K562 (cell line): ENCODE data around the gene MACROD2. TPM values are rescaled to one million over a fixed set of nuclear protein-coding genes. Genes with fewer than 3 reads are reported as not detected.

Source experiments
- ATAC-seq: fragments of 200-7000 bp; cut with Tn5 transposase; 3 replicates; pipeline ENCODE4 v1.9.1; 2020; ENCODE audit warnings: moderate library complexity
- BruUV-seq: library from RNA; stranded (reverse); fragments of 400-500 nt; replicated peaks from 2 replicates; lab custom pipeline; 2021; lab: Mats Ljungman, UMichigan
- CTCF ChIA-PET: fragments of 300-600 bp; formaldehyde crosslinking; extraction: SDS; loops from one replicate; lab custom pipeline; 2021; ENCODE audit warnings: low intra/inter-chr PET ratio; lab: Yijun Ruan, JAX
- POLR2A ChIA-PET: fragments of 300-600, 350-650 bp; sonication (Branson Sonifier 250); formaldehyde crosslinking; extraction: SDS; loops from one replicate; lab custom pipeline; 2021; ENCODE audit warnings: antibody characterized with exemption, inconsistent platforms; lab: Yijun Ruan, JAX
- DNase-seq, 4 experiments: peaks; one replicate each; pipeline versions ENCODE4 v3.0.0 to v3.0.0-alpha.2; 2011 to 2018; ENCODE audit warnings: low spot score in 3 of 4, mixed read lengths in 3 of 4; ENCODE audit errors: extremely low read depth in 1 of 4
- FAIRE-seq: peaks from 2 replicates; lab custom pipeline; 2011; peaks lifted over from hg19 to GRCh38; lab: Jason Lieb, UNC
- H2AFZ ChIP-seq: 2 replicates; pipeline ENCODE4 v1.6.0; 2011; ENCODE audit warnings: low read depth, low read length, control low read depth, inconsistent platforms
- H3K27ac ChIP-seq: fragments of 200-600 bp; 3 replicates; pipeline ENCODE4 v1.8.0; 2011; ENCODE audit warnings: low read depth, mild to moderate bottlenecking, control low read depth, inconsistent platforms, low read length, moderate library complexity, mixed read lengths; ENCODE audit errors: extremely low read depth
- H3K27me3 ChIP-seq, 2 experiments: fragments of 300-600 bp in 1 of 2; 2 replicates in 1 of 2; 3 replicates in 1 of 2; pipeline versions ENCODE4 v1.6.0 to v1.8.0; 2011; ENCODE audit warnings: inconsistent platforms in 2 of 2, low read length in 2 of 2, mild to moderate bottlenecking in 1 of 2, mixed read lengths in 1 of 2, moderate library complexity in 1 of 2; ENCODE audit not compliant: control insufficient read depth in 2 of 2, insufficient read depth in 2 of 2
- H3K36me3 ChIP-seq: fragments of 300-600 bp; 3 replicates; pipeline ENCODE4 v1.8.0; 2011; ENCODE audit warnings: mild to moderate bottlenecking, low read length, inconsistent platforms; ENCODE audit not compliant: control insufficient read depth, insufficient read depth
- H3K4me1 ChIP-seq, 2 experiments: fragments of 200-600 bp in 1 of 2; replicated peaks in 1 of 2; 2 replicates in 1 of 2; 3 replicates in 1 of 2; pipeline versions ENCODE4 v1.5.1 to v1.8.0; 2011; ENCODE audit warnings: inconsistent platforms in 2 of 2, low read length in 2 of 2, mild to moderate bottlenecking in 1 of 2, mixed read lengths in 1 of 2, moderate library complexity in 1 of 2; ENCODE audit not compliant: control insufficient read depth in 2 of 2, insufficient read depth in 2 of 2
- H3K4me2 ChIP-seq: 2 replicates; pipeline ENCODE4 v1.6.1; 2011; ENCODE audit warnings: low read length, control low read depth, inconsistent platforms, mixed read lengths; ENCODE audit not compliant: insufficient read depth
- H3K4me3 ChIP-seq: fragments of 200-600 bp; sonication (generic), shearing (Covaris generic); 2 replicates; pipeline ENCODE4 v1.5.1; 2016; ENCODE audit warnings: control low read depth, inconsistent platforms
- H3K79me2 ChIP-seq: fragments of 200-600 bp; 3 replicates; pipeline ENCODE4 v1.8.0; 2011; ENCODE audit warnings: low read length, inconsistent platforms; ENCODE audit not compliant: control insufficient read depth, insufficient read depth
- H3K9ac ChIP-seq, 2 experiments: 2 replicates each; pipeline versions ENCODE4 v1.6.0 to v1.6.1; 2011; ENCODE audit warnings: low read depth in 2 of 2, low read length in 2 of 2, control low read depth in 1 of 2, inconsistent platforms in 1 of 2, mild to moderate bottlenecking in 1 of 2, mixed read lengths in 1 of 2; ENCODE audit not compliant: insufficient read depth in 1 of 2
- H3K9me1 ChIP-seq: one replicate; pipeline ENCODE4 v1.6.0; 2011; ENCODE audit warnings: inconsistent platforms, mild to moderate bottlenecking, low read length, moderate library complexity; ENCODE audit not compliant: control insufficient read depth, insufficient read depth
- H3K9me3 ChIP-seq: replicated peaks from 2 replicates; pipeline ENCODE4 v1.5.1; 2011; ENCODE audit warnings: low read depth, low read length, inconsistent platforms; ENCODE audit not compliant: control insufficient read depth, insufficient read depth
- H4K20me1 ChIP-seq: replicated peaks from 2 replicates; pipeline ENCODE4 v1.6.1; 2011; ENCODE audit warnings: low read length, inconsistent platforms, mixed read lengths; ENCODE audit not compliant: control insufficient read depth, insufficient read depth
- PHB ChIP-seq: fragments of 250-450 bp; sonication (Bioruptor Pico); IDR thresholded peaks from 2 replicates; pipeline ENCODE4 v1.5.0; 2021
- RBFOX2 ChIP-seq: fragments of 200-400 bp; formaldehyde crosslinking; IDR thresholded peaks from 2 replicates; pipeline ENCODE4 v1.6.1; 2017; ENCODE audit warnings: low read depth, mild to moderate bottlenecking, low read length, moderate library complexity
- SAFB ChIP-seq: fragments of 200-400 bp; formaldehyde crosslinking; IDR thresholded peaks from 2 replicates; pipeline ENCODE4 v1.6.1; 2017; ENCODE audit warnings: low read depth, low read length, borderline replicate concordance
- YY1 ChIP-seq, 3 experiments: IDR thresholded peaks; 2 replicates each; pipeline ENCODE4 v1.6.1; 2011; ENCODE audit warnings: low read length in 2 of 3, mild to moderate bottlenecking in 2 of 3, moderate library complexity in 2 of 3, borderline replicate concordance in 1 of 3, control low read depth in 1 of 3, low read depth in 1 of 3; ENCODE audit not compliant: insufficient read depth in 3 of 3, insufficient replicate concordance in 2 of 3, control insufficient read depth in 1 of 3, insufficient read length in 1 of 3; ENCODE audit errors: extremely low read depth in 1 of 3
- ZNF583 ChIP-seq: fragments of 250-450 bp; sonication (Bioruptor Pico); IDR thresholded peaks from 2 replicates; pipeline ENCODE4 v1.4.0; 2020
- in situ Hi-C: fragments of 300-500 bp; cut with MboI; formaldehyde crosslinking; loops from 4 replicates; pipeline ENCODE4 v1.15.0; 2018; ENCODE audit warnings: inconsistent platforms, mixed read lengths
- intact Hi-C: fragments of 100-400 bp; cut with micrococcal nuclease; formaldehyde crosslinking; loops from 2 replicates; pipeline ENCODE4 v1.14.2; 2022
- polyA plus RNA-seq, 8 experiments: library from polyadenylated mRNA; depleted of rRNA in 4 of 8; stranded (reverse) in 5 of 8; unstranded in 3 of 8; fragments of >200 nt; fragmentation: Nextera tagmentation in 2 of 8; fragmentation: Illumina TruSeq in 1 of 8; extraction: Ambion mirVana in 2 of 8; extraction: Trizol in 1 of 8; gene quantifications; 2 replicates each; pipeline versions ENCODE4 v1.2.1 to v1.2.3, GENCODE V29; 2011 to 2014; ENCODE audit warnings: inconsistent platforms in 1 of 8, missing spikeins in 1 of 8
- total RNA-seq, 7 experiments: library from RNA; depleted of rRNA in 6 of 7; stranded (reverse); fragments of >200 nt in 6 of 7; fragmentation: Illumina TruSeq in 2 of 7; extraction: Trizol in 2 of 7; gene quantifications; 2 replicates each; pipeline versions ENCODE4 v1.2.1 to v1.2.3, GENCODE V29; 2011 to 2021; ENCODE audit warnings: low replicate concordance in 1 of 7
- TF ChIP-seq, protein P1 (sequence below): fragments of 250-450 bp; sonication (Bioruptor Pico); IDR thresholded peaks from 2 replicates; pipeline ENCODE4 v1.4.0; 2020; ENCODE audit warnings: mild to moderate bottlenecking, moderate library complexity, borderline replicate concordance

The MACROD2 gene
- total and polyA plus RNA-seq, 9 of the 15 experiments (the other 6 are each of a cell fraction or from before 2014, with no cell fraction given): not detected

DNA sequence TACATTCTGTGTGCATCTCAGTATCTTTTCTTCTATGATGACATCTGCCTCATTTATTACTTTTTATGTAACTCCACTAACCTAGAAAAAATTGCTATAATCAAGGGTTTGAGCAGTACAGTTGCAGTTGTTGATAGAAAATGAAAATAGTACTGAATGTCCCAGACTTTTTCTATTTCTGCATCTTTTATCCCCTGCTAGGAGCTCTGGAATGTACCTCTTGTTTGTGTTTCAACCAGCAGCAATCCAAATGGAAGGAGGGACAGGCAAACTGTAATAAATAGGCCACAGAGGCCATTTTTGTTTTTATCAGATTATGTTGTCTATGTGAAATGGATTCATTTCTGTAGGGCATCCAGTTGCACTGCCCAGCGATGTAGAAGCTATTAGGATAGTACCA lies 2041.0 kb downstream of the MACROD2 start (continued):
- TF ChIP-seq, protein P1, sequence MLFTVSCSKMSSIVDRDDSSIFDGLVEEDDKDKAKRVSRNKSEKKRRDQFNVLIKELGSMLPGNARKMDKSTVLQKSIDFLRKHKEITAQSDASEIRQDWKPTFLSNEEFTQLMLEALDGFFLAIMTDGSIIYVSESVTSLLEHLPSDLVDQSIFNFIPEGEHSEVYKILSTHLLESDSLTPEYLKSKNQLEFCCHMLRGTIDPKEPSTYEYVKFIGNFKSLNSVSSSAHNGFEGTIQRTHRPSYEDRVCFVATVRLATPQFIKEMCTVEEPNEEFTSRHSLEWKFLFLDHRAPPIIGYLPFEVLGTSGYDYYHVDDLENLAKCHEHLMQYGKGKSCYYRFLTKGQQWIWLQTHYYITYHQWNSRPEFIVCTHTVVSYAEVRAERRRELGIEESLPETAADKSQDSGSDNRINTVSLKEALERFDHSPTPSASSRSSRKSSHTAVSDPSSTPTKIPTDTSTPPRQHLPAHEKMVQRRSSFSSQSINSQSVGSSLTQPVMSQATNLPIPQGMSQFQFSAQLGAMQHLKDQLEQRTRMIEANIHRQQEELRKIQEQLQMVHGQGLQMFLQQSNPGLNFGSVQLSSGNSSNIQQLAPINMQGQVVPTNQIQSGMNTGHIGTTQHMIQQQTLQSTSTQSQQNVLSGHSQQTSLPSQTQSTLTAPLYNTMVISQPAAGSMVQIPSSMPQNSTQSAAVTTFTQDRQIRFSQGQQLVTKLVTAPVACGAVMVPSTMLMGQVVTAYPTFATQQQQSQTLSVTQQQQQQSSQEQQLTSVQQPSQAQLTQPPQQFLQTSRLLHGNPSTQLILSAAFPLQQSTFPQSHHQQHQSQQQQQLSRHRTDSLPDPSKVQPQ (CRISPR knock-in tag): no peak
- no peak for TF ChIP-seq SAFB
- no peak for TF ChIP-seq PHB
- no peak for TF ChIP-seq ZNF583 (CRISPR knock-in tag)

GRCh38 chr20:16040742-16041141 lies 2045.4 kb downstream of the MACROD2 start:
- Histone ChIP-seq H3K36me3 (no peaks in the 10 kb centered on the region), H3K4me2 (no peak overlapping the region), H3K79me2 (no peaks in the 10 kb centered on the region), H3K4me3 (no peak overlapping the region), H2AFZ (no peak overlapping the region), H4K20me1 (no peaks in the 10 kb centered on the region), H3K9me1 (no peaks in the 10 kb centered on the region), H3K27ac (no peak overlapping the region), H3K4me1 (no peaks in the 10 kb centered on the region), H3K9me3 (no peaks in the 10 kb centered on the region), H3K9ac (no peak overlapping the region), H3K27me3 (no peaks in the 10 kb centered on the region)
- FAIRE-seq: no peak
- in situ Hi-C loops (no loop called here), intact Hi-C loops (no loop called here)
- TF ChIP-seq RBFOX2 (no peak), YY1 (IDR thresholded peaks at IDR 0.05; ENCODE audit: borderline replicate concordance in 1 of 3, control insufficient read depth in 1 of 3, extremely low read depth in 1 of 3, insufficient read depth in 3 of 3, insufficient read length in 1 of 3, insufficient replicate concordance in 2 of 3, low read depth in 1 of 3, low read length in 2 of 3) (no peak)
- no peak for ATAC-seq
- no peak for DNase-seq
- no TSS peak for BruUV-seq
- ChIA-PET POLR2A (no interaction called here), CTCF (no interaction called here)
